Large intestine (tissue), 3 donors: Measurements from ENCODE around the gene THSD4. TPM values are rescaled to one million over a fixed set of nuclear protein-coding genes. Genes with fewer than 3 reads are reported as not detected.

Source experiments
- DNase-seq, 2 donors: peaks; one replicate each; pipeline versions ENCODE4 v3.0.0 to v3.0.0-alpha.2; 2013
- H3K27ac ChIP-seq: one replicate; pipeline ENCODE4 v1.5.1; 2013; ENCODE audit warnings: low read length
- H3K27me3 ChIP-seq: 2 replicates; pipeline ENCODE4 v1.6.1; 2013; ENCODE audit warnings: low read length; ENCODE audit not compliant: control insufficient read depth, insufficient read depth
- H3K36me3 ChIP-seq: 2 replicates; pipeline ENCODE4 v1.6.1; 2013; ENCODE audit warnings: low read length; ENCODE audit not compliant: control insufficient read depth, insufficient read depth
- H3K4me1 ChIP-seq: one replicate; pipeline ENCODE4 v1.6.1; 2013; ENCODE audit warnings: low read length; ENCODE audit not compliant: control insufficient read depth, insufficient read depth
- H3K4me3 ChIP-seq: one replicate; pipeline ENCODE4 v1.5.1; 2013; ENCODE audit warnings: low read length
- H3K9me3 ChIP-seq: one replicate; pipeline ENCODE4 v1.6.1; 2013; ENCODE audit warnings: mild to moderate bottlenecking, low read depth, low read length, moderate library complexity; ENCODE audit not compliant: control insufficient read depth
- WGBS: methylation state at CpG from one replicate; pipeline ENCODE4 v1.1.5; 2013; ENCODE audit warnings: low lambda C conversion rate; ENCODE audit not compliant: insufficient coverage; 5-methylcytosine and 5-hydroxymethylcytosine counted together
- polyA plus RNA-seq: library from polyadenylated mRNA; unstranded; fragments of 120-200 nt; gene quantifications from one replicate; pipeline ENCODE4 v1.2.1, GENCODE V29; 2013

THSD4 gene
- polyA plus RNA-seq, 1 donor: 17.5 TPM

GRCh38 chr15:71096676-71097075, 18.6 kb upstream of the THSD4 start:
- H3K27ac ChIP-seq: no peak overlapping the region
- no CpG with 5 or more reads among the region's 3 CpGs for WGBS

GRCh38 chr15:71097890-71098289, 17.4 kb upstream of the THSD4 start:
- WGBS: 86% methylated on average over 1 of the region's 4 CpGs
- no peaks in the 10 kb centered on the region for H3K36me3 ChIP-seq
- H3K4me1 ChIP-seq: peaks cover 3% of the 10 kb centered on the region
- H3K9me3 ChIP-seq: no peaks in the 10 kb centered on the region
- no peak for DNase-seq
- H3K4me3 ChIP-seq: no peak overlapping the region
- H3K27ac ChIP-seq: no peak overlapping the region
- no peaks in the 10 kb centered on the region for H3K27me3 ChIP-seq

More at GRCh38 chr15:71096676-71097075, 18.6 kb upstream of the THSD4 start:
- no peaks in the 10 kb centered on the region for H3K36me3 ChIP-seq
- H3K27me3 ChIP-seq: no peaks in the 10 kb centered on the region
- no peaks in the 10 kb centered on the region for H3K9me3 ChIP-seq
- DNase-seq: no peak
- no peak overlapping the region for H3K4me3 ChIP-seq
- peaks cover 3% of the 10 kb centered on the region for H3K4me1 ChIP-seq

GRCh38 chr15:71098920-71099319, 16.4 kb upstream of the THSD4 start:
- H3K4me1 ChIP-seq: no peaks in the 10 kb centered on the region
- no peak overlapping the region for H3K4me3 ChIP-seq
- WGBS: no CpG with 5 or more reads among the region's 1 CpG
- no peaks in the 10 kb centered on the region for H3K9me3 ChIP-seq
- H3K36me3 ChIP-seq: no peaks in the 10 kb centered on the region
- DNase-seq: no peak
- H3K27me3 ChIP-seq: no peaks in the 10 kb centered on the region
- H3K27ac ChIP-seq: no peak overlapping the region

GRCh38 chr15:71103102-71103676, 12.1 kb upstream of the THSD4 start:
- Histone ChIP-seq H3K4me1 (no peaks in the 10 kb centered on the region), H3K27me3 (no peaks in the 10 kb centered on the region), H3K9me3 (no peaks in the 10 kb centered on the region), H3K36me3 (no peaks in the 10 kb centered on the region), H3K27ac (no peak overlapping the region), H3K4me3 (no peak overlapping the region)
- peak in 1 of 2 donors; percentile 29 for DNase-seq
- WGBS: 100% methylated on average over 1 of the region's 2 CpGs

- 100% methylated on average over 1 of the region's 7 CpGs for WGBS
- no peaks in the 10 kb centered on the region for H3K9me3 ChIP-seq
- no peak for DNase-seq
- no peaks in the 10 kb centered on the region for H3K27me3 ChIP-seq
- H3K4me3 ChIP-seq: no peak overlapping the region
- no peaks in the 10 kb centered on the region for H3K4me1 ChIP-seq
- no peak overlapping the region for H3K27ac ChIP-seq
- no peaks in the 10 kb centered on the region for H3K36me3 ChIP-seq
Measured at GRCh38 chr15:71104636-71105035, 10.6 kb upstream of the THSD4 start.

- 93% methylated on average over 2 of the region's 2 CpGs for WGBS
- H3K4me1 ChIP-seq: no peaks in the 10 kb centered on the region
- no peaks in the 10 kb centered on the region for H3K27me3 ChIP-seq
- no peak overlapping the region for H3K4me3 ChIP-seq
- no peaks in the 10 kb centered on the region for H3K9me3 ChIP-seq
- no peak for DNase-seq
- no peak overlapping the region for H3K27ac ChIP-seq
- H3K36me3 ChIP-seq: no peaks in the 10 kb centered on the region
Measured at GRCh38 chr15:71105444-71105843, 9.8 kb upstream of the THSD4 start.

- H3K9me3 ChIP-seq: no peaks in the 10 kb centered on the region
- no peak overlapping the region for H3K4me3 ChIP-seq
- WGBS: no CpG with 5 or more reads among the region's 4 CpGs
- no peaks in the 10 kb centered on the region for H3K4me1 ChIP-seq
- no peak overlapping the region for H3K27ac ChIP-seq
- no peaks in the 10 kb centered on the region for H3K36me3 ChIP-seq
- no peaks in the 10 kb centered on the region for H3K27me3 ChIP-seq
- no peak for DNase-seq
Measured at GRCh38 chr15:71106802-71107500, 8.3 kb upstream of the THSD4 start.

- H3K4me3 ChIP-seq: no peak overlapping the region
- no CpG with 5 or more reads among the region's 4 CpGs for WGBS
- no peaks in the 10 kb centered on the region for H3K36me3 ChIP-seq
- no peak overlapping the region for H3K27ac ChIP-seq
- no peak for DNase-seq
- no peaks in the 10 kb centered on the region for H3K27me3 ChIP-seq
- no peaks in the 10 kb centered on the region for H3K4me1 ChIP-seq
- H3K9me3 ChIP-seq: no peaks in the 10 kb centered on the region
Measured at GRCh38 chr15:71107501-71107815, 7.8 kb upstream of the THSD4 start.

- no peak for DNase-seq
- Histone ChIP-seq H3K9me3 (no peaks in the 10 kb centered on the region), H3K27ac (no peak overlapping the region), H3K27me3 (no peaks in the 10 kb centered on the region), H3K4me3 (no peak overlapping the region), H3K36me3 (no peaks in the 10 kb centered on the region), H3K4me1 (no peaks in the 10 kb centered on the region)
- no CpG with 5 or more reads among the region's 4 CpGs for WGBS
Measured at GRCh38 chr15:71109130-71109529, 6.1 kb upstream of the THSD4 start.

- WGBS: no CpG with 5 or more reads among the region's 3 CpGs
- no peaks in the 10 kb centered on the region for H3K9me3 ChIP-seq
- no peak overlapping the region for H3K4me3 ChIP-seq
- no peaks in the 10 kb centered on the region for H3K36me3 ChIP-seq
- no peaks in the 10 kb centered on the region for H3K27me3 ChIP-seq
- H3K4me1 ChIP-seq: peaks cover 3% of the 10 kb centered on the region
- no peak overlapping the region for H3K27ac ChIP-seq
- DNase-seq: no peak
Measured at GRCh38 chr15:71109905-71110304, 5.4 kb upstream of the THSD4 start.
